BE2C (cell line): ENCODE results near the gene GTPBP4. TPM values are rescaled to one million over a fixed set of nuclear protein-coding genes. Genes with fewer than 3 reads are reported as not detected.

ENCODE experiments used
- DNase-seq: peaks from one replicate; pipeline ENCODE4 v3.0.0-alpha.2; 2020
- H3K27me3 ChIP-seq: fragments of 250-450 bp; sonication (Bioruptor Pico); 2 replicates; pipeline ENCODE4 v1.5.1; 2020; ENCODE audit warnings: mild to moderate bottlenecking
- H3K36me3 ChIP-seq: fragments of 250-450 bp; sonication (Bioruptor Pico); 2 replicates; pipeline ENCODE4 v1.5.1; 2020; ENCODE audit warnings: mild to moderate bottlenecking
- H3K4me1 ChIP-seq: fragments of 250-450 bp; sonication (Bioruptor Pico); 2 replicates; pipeline ENCODE4 v1.5.1; 2020
- H3K4me3 ChIP-seq: 2 replicates; pipeline ENCODE4 v1.5.1; 2011; ENCODE audit warnings: low read depth, low read length
- H3K9me3 ChIP-seq: fragments of 250-450 bp; sonication (Bioruptor Pico); 2 replicates; pipeline ENCODE4 v1.5.1; 2020
- polyA plus RNA-seq: library from polyadenylated mRNA; unstranded; fragments of >200 nt; gene quantifications from one replicate; pipeline ENCODE4 v1.2.1, GENCODE V29; 2012; ENCODE audit warnings: low read depth, missing spikeins; ENCODE audit not compliant: insufficient read length, insufficient read depth
- TF ChIP-seq, protein P1 (sequence below): IDR thresholded peaks from 2 replicates; pipeline ENCODE4 v1.5.1; 2012; ENCODE audit warnings: mild to moderate bottlenecking, low read depth, low read length

GTPBP4 gene
- polyA plus RNA-seq, result 153 TPM

DNA sequence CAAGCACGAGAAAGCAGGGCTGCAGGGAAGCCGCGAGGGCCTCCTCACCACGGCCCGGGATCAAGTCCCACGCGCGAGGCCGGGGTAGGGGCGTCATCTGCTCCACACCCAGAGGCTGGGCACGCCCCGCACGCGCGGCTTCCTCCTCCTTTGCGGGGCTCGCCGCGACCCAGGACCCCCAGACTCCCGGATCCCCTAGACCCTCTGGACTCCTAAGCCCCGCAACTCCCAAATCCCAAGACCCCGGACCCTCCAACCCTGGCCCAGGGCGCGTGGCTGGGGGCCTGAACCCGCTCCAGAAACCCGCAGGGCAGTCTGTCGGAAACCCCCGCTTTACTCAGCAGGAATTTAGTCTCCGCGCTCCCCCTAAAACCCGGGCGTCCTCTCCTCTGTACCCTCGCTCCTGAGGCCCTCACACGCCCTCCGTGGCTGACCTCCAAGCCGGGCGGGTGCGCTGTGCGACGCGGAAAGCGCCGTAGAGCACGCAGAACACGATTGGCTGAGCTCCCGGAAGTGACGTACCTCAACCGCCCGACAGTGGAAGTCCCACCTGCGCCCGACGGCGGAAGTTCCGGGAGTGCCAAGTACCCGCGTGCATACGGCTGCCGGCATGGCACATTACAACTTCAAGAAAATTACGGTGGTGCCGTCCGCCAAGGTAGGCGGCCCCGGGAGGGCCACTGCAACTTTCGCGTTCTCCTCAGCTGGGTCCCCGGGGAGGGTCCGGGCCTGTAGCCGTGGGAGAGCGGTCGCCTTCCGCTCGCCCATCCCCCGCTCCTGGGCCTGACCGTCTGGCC, at the start of gene GTPBP4:
Gene GTPBP4, plus strand, starts transcription at position 565 of the 797 bp plus-strand sequence. Its CDS starts 46 bp downstream, at position 611.
- peaks cover 19% of the 10 kb centered on the region for H3K36me3 ChIP-seq
- H3K4me1 ChIP-seq, result no peaks in the 10 kb centered on the region
- no peaks in the 10 kb centered on the region for H3K27me3 ChIP-seq
- peak; percentile 95 for DNase-seq
- TF ChIP-seq, protein P1, sequence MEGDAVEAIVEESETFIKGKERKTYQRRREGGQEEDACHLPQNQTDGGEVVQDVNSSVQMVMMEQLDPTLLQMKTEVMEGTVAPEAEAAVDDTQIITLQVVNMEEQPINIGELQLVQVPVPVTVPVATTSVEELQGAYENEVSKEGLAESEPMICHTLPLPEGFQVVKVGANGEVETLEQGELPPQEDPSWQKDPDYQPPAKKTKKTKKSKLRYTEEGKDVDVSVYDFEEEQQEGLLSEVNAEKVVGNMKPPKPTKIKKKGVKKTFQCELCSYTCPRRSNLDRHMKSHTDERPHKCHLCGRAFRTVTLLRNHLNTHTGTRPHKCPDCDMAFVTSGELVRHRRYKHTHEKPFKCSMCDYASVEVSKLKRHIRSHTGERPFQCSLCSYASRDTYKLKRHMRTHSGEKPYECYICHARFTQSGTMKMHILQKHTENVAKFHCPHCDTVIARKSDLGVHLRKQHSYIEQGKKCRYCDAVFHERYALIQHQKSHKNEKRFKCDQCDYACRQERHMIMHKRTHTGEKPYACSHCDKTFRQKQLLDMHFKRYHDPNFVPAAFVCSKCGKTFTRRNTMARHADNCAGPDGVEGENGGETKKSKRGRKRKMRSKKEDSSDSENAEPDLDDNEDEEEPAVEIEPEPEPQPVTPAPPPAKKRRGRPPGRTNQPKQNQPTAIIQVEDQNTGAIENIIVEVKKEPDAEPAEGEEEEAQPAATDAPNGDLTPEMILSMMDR, result peak; percentile 11; the same call in 1 of the 2 replicates
- no peaks in the 10 kb centered on the region for H3K9me3 ChIP-seq
- H3K4me3 ChIP-seq, result peak within 1 kb of the TSS; percentile 100

DNA sequence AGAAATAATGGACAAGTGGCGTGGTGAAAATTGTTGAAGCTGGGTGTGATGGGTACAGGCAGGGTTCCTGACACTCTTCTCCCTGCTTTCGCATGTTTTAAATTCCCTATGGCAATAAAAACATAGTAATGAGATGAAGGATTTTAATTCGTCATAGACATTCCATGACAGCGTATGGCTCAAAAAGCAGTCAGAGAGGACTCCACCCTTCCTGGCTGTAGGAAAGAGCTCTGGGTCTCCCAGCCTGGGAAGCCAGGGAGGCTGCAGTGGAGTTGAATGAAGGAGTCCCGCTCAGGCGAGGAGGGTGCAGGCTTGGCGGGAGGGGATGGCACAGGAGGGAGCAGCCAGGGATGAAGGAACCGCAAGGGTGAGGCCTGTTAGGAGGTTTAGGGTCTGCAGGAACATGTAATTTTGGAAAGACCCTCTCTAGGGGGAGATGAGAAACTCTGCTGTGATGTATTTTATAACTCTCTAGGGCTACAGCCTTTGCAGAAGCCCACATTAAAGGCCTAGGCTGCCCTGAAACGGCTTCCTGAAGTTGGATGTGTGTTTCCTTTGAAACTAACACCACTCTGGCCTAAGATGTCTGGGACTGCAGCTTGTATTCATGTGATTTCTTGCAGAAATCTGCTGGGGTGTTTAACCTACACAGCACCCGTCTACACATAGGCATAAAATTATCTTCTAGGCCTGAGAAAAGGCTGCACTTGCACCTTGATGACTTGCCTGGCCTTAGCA, 49.1 kb upstream of the GTPBP4 start:
- no peak for DNase-seq
- H3K27me3 ChIP-seq, result no peaks in the 10 kb centered on the region
- H3K9me3 ChIP-seq, result no peaks in the 10 kb centered on the region; the same call in 1 of the 2 replicates
- TF ChIP-seq, protein P1, result no peak
- no peaks in the 10 kb centered on the region for H3K4me1 ChIP-seq
- no peaks in the 10 kb centered on the region for H3K36me3 ChIP-seq
- H3K4me3 ChIP-seq, result no peak overlapping the region

DNA sequence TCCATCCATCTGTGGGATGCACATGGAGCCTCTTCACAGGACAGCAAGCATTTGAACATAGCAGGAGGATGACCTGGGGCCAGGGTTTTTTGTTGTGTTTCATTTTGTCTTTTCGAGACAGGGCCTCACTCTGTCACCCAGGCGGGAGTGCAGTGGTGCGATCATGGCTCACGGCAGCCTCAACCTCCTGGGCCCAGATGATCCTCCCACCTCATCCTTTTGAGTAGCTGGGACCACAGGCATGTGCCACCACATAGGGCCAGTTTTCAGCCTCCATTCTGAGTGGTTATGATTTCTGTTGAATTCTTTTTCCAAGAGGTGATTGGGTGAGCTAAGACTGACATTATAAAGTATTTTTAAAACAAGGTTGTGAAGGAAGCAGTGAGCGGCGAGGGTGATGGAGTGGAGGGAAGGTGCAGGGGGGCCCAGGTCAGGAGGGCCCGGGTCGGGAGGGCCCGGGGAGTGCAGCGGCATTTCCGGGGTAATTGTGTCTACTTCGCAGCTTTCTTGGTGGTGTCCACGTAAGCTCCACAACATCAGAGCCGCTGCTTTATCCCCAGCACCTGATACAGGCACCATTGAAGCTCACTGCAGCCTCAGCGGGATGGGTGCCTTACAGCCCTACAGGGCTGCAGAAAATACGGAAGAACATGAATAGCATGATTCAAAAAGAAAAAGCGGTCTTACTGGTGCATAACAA, 44.8 kb upstream of the GTPBP4 start:
- Histone ChIP-seq H3K9me3 (no peaks in the 10 kb centered on the region; the same call in 1 of the 2 replicates), H3K4me3 (no peak overlapping the region), H3K36me3 (no peaks in the 10 kb centered on the region), H3K4me1 (no peaks in the 10 kb centered on the region), H3K27me3 (no peaks in the 10 kb centered on the region)
- TF ChIP-seq, protein P1, result no peak
- no peak for DNase-seq

DNA sequence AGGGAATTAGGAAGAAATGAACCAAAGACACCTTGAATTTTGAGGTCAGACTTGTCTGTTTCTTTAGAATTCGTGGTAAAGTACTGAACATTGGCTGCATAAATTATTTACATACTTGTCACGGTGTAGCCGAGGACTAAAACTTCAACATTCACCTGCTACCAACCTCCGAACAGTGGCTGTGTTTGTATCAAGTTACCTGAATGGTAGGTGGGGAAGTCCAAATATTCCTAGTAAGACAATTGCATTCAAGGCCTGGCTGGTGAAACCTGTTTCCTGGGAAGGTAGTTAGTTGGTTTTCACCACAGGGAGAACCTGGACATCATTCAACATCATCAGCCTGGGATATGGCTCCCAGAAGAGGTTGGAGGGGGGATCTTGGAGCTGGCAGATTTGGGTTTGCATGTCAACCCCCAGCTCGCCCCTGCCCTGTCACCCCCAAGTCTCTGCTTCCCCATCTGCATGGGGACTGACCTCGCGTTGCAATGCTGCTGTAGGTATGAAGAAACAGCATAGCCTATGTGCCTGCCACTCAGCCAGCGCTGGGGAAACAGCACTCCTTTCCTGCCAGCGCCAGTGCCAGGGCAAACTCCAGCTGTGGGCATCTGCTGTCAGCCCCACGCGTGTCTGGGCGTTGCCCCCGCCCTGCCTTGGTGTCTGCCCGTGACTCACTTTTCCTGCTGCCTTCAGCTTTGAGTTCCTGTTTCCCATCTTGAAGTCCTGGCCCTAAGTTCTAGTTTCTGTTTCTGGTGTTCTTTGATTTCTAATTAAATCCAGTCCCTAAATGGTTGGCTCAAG, 44.0 kb upstream of the GTPBP4 start:
- H3K36me3 ChIP-seq, result no peaks in the 10 kb centered on the region
- H3K9me3 ChIP-seq, result no peaks in the 10 kb centered on the region; the same call in 1 of the 2 replicates
- TF ChIP-seq, protein P1, result no peak
- no peaks in the 10 kb centered on the region for H3K27me3 ChIP-seq
- H3K4me1 ChIP-seq, result no peaks in the 10 kb centered on the region
- no peak overlapping the region for H3K4me3 ChIP-seq
- DNase-seq, result no peak

DNA sequence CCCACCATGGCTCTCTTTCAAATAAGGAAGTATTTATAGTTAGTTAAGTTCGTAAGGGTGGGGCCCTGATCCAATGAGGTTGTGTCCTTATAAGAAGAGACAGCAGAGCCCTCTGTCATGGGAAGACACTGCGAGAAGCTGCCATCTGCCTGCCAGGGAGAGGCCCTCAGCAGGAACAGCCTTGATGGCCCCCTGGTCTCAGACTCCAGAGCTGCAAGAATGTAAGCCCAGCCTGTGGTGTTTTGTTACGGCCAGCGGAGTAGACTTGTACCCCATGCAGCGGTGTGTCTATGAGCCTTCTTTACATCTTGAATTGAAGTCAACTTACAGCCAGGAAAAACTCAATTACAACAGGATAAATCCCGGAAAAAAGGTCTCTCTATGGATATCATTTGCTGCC, 42.5 kb upstream of the GTPBP4 start:
- H3K27me3 ChIP-seq, result no peaks in the 10 kb centered on the region
- no peak for DNase-seq
- no peaks in the 10 kb centered on the region for H3K36me3 ChIP-seq
- no peak overlapping the region for H3K4me3 ChIP-seq
- H3K9me3 ChIP-seq, result no peaks in the 10 kb centered on the region; the same call in 1 of the 2 replicates
- H3K4me1 ChIP-seq, result no peaks in the 10 kb centered on the region
- TF ChIP-seq, protein P1, result no peak
